ENCODE measurements around the gene RMND5B.

- TF ChIP-seq FOXP2 (optimal IDR thresholded peaks at IDR 0.05; ENCODE audit: control extremely low read depth, extremely low read length, insufficient read depth) (no peak), POLR2AphosphoS5 (IDR thresholded peaks at IDR 0.05; ENCODE audit: borderline replicate concordance, low read depth, low read length) (0 out of 2 replicates have a peak, but pooled peaks have one; percentile 1)
Measured at GRCh38 chr5:178145965-178146820, 15.4 kb downstream of the RMND5B start.
